GM12878 (cell line): ENCODE data around the gene FHL2. TPM values are rescaled to one million over a fixed set of nuclear protein-coding genes. Genes with fewer than 3 reads are reported as not detected.

Source experiments
- ATAC-seq: fragments of 200-7000 bp; cut with Tn5 transposase; 3 replicates; pipeline ENCODE4 v1.9.1; 2020; ENCODE audit warnings: mild to moderate bottlenecking, moderate library complexity
- BruUV-seq: library from RNA; stranded (reverse); fragments of 400-500 nt; replicated peaks from 2 replicates; lab custom pipeline; 2021; lab: Mats Ljungman, UMichigan
- CTCF ChIA-PET: fragments of 300-600 bp; sonication (Branson Sonifier 250); formaldehyde crosslinking; extraction: SDS; loops from one replicate; lab custom pipeline; 2021; ENCODE audit warnings: inconsistent platforms; lab: Yijun Ruan, JAX
- POLR2A ChIA-PET: fragments of 350-600 bp; formaldehyde crosslinking; extraction: SDS; loops from one replicate; lab custom pipeline; 2021; ENCODE audit warnings: inconsistent platforms; lab: Charles Lee
- RAD21 ChIA-PET: fragments of 300-600 bp; sonication (Branson Sonifier 250); formaldehyde crosslinking; loops from one replicate; lab custom pipeline; 2023; ENCODE audit warnings: antibody characterized with exemption; ENCODE audit not compliant: unreplicated experiment; lab: Charles Lee
- SMC1A ChIA-PET: fragments of 300-600 bp; sonication (Branson Sonifier 250); formaldehyde crosslinking; loops from one replicate; lab custom pipeline; 2023; ENCODE audit not compliant: unreplicated experiment, uncharacterized antibody; lab: Charles Lee
- DNase-seq: peaks from one replicate; pipeline ENCODE4 v3.0.0-alpha.2; 2011; ENCODE audit warnings: low read depth, low spot score
- FAIRE-seq: peaks from 3 replicates; lab custom pipeline; 2011; peaks lifted over from hg19 to GRCh38; lab: Jason Lieb, UNC
- H2AFZ ChIP-seq: 2 replicates; pipeline ENCODE4 v1.6.0; 2011; ENCODE audit warnings: low read depth, low read length, control low read depth; ENCODE audit not compliant: control insufficient read depth
- H3K27ac ChIP-seq: 2 replicates; pipeline ENCODE4 v1.5.1; 2011; ENCODE audit warnings: control low read depth; ENCODE audit not compliant: control insufficient read depth, insufficient read depth
- H3K27me3 ChIP-seq, 2 experiments: replicated peaks in 1 of 2; 2 replicates each; pipeline versions ENCODE4 v1.6.0 to v1.6.1; 2011; ENCODE audit warnings: low read length in 1 of 2; ENCODE audit not compliant: control insufficient read depth in 2 of 2, insufficient read depth in 2 of 2
- H3K36me3 ChIP-seq, 2 experiments: 2 replicates each; pipeline ENCODE4 v1.5.1; 2011; ENCODE audit warnings: low read length in 1 of 2; ENCODE audit not compliant: control insufficient read depth in 2 of 2, insufficient read depth in 2 of 2
- H3K4me1 ChIP-seq: 2 replicates; pipeline ENCODE4 v1.6.1; 2011; ENCODE audit warnings: mild to moderate bottlenecking, low read length, moderate library complexity, mixed read lengths; ENCODE audit not compliant: control insufficient read depth, insufficient read depth
- H3K4me2 ChIP-seq: 2 replicates; pipeline ENCODE4 v1.6.0; 2011; ENCODE audit warnings: control low read depth; ENCODE audit not compliant: control insufficient read depth, insufficient read depth
- H3K4me3 ChIP-seq: fragments of 200-600 bp; sonication (generic); 2 replicates; pipeline ENCODE4 v1.5.1; 2016
- H3K79me2 ChIP-seq: 2 replicates; pipeline ENCODE4 v1.6.0; 2011; ENCODE audit warnings: low read length; ENCODE audit not compliant: control insufficient read depth, insufficient read depth
- H3K9ac ChIP-seq: 2 replicates; pipeline ENCODE4 v1.8.0; 2011; ENCODE audit warnings: low read length, control low read depth, mixed read lengths; ENCODE audit not compliant: control insufficient read depth, insufficient read depth
- H3K9me3 ChIP-seq: replicated peaks from 3 replicates; pipeline ENCODE4 v1.5.1; 2011; ENCODE audit warnings: mild to moderate bottlenecking, low read length; ENCODE audit not compliant: control insufficient read depth, insufficient read depth
- H4K20me1 ChIP-seq: 2 replicates; pipeline ENCODE4 v1.6.0; 2011; ENCODE audit not compliant: control insufficient read depth, insufficient read depth
- BACH1 ChIP-seq: fragments of 450-650 bp; IDR thresholded peaks from 2 replicates; pipeline ENCODE4 v1.6.1; 2017; ENCODE audit warnings: mild to moderate bottlenecking, borderline replicate concordance
- GABPA ChIP-seq: IDR thresholded peaks from 2 replicates; pipeline ENCODE4 v1.6.1; 2014; ENCODE audit warnings: antibody characterized with exemption, low read depth, mild to moderate bottlenecking, inconsistent platforms
- HDGF ChIP-seq: fragments of 450-650 bp; IDR thresholded peaks from 2 replicates; pipeline ENCODE4 v1.6.1; 2016; ENCODE audit warnings: antibody characterized with exemption
- KDM1A ChIP-seq: fragments of 200-600 bp; sonication (generic); IDR thresholded peaks from 2 replicates; pipeline ENCODE4 v1.6.1; 2016; ENCODE audit warnings: borderline replicate concordance
- KLF5 ChIP-seq: fragments of 450-650 bp; IDR thresholded peaks from 2 replicates; pipeline ENCODE4 v1.6.1; 2014; ENCODE audit warnings: mild to moderate bottlenecking; ENCODE audit not compliant: partially characterized antibody
- MEF2A ChIP-seq: IDR thresholded peaks from 2 replicates; pipeline ENCODE4 v1.6.1; 2011; ENCODE audit warnings: low read depth, mild to moderate bottlenecking, low read length, moderate library complexity; ENCODE audit not compliant: insufficient read depth
- NBN ChIP-seq: fragments of 450-650 bp; IDR thresholded peaks from 2 replicates; pipeline ENCODE4 v1.6.1; 2016
- SREBF2 ChIP-seq: IDR thresholded peaks from 2 replicates; pipeline ENCODE4 v1.6.1; 2012; ENCODE audit warnings: mild to moderate bottlenecking, low read length
- TCF3 ChIP-seq: IDR thresholded peaks from 2 replicates; pipeline ENCODE4 v1.6.1; 2012; ENCODE audit warnings: low read depth, mild to moderate bottlenecking, low read length, borderline replicate concordance; ENCODE audit not compliant: insufficient read depth
- YY1 ChIP-seq: IDR thresholded peaks from 2 replicates; pipeline ENCODE4 v1.6.1; 2011; ENCODE audit warnings: low read depth, mild to moderate bottlenecking, low read length
- WGBS: methylation state at CpG from one replicate; pipeline ENCODE4 v1.1.6; 2016; ENCODE audit warnings: low lambda C conversion rate; ENCODE audit not compliant: insufficient replicate concordance, insufficient coverage; ENCODE audit errors: missing lambda C conversion rate; 5-methylcytosine and 5-hydroxymethylcytosine counted together
- in situ Hi-C: fragments of 300-500 bp; cut with MboI; formaldehyde crosslinking; loops from 9 replicates; pipeline ENCODE4 v1.14.3; 2018; ENCODE audit warnings: mixed read lengths
- intact Hi-C: fragments of 100-400 bp; cut with micrococcal nuclease; formaldehyde crosslinking; loops from one replicate; pipeline ENCODE4 v1.14.2; 2022; ENCODE audit not compliant: unreplicated experiment
- polyA plus RNA-seq, 11 experiments: library from polyadenylated mRNA; depleted of rRNA in 4 of 11; unstranded in 6 of 11; stranded (reverse) in 5 of 11; fragments of >200 nt; fragmentation: Nextera tagmentation in 4 of 11; fragmentation: Illumina TruSeq in 1 of 11; extraction: Ambion mirVana in 4 of 11; extraction: Trizol in 1 of 11; gene quantifications; 1 replicate in 1 of 11; 2 replicates in 10 of 11; pipeline versions ENCODE4 v1.2.1 to v1.2.3, GENCODE V29; 2011 to 2016; ENCODE audit warnings: inconsistent platforms in 2 of 11, missing spikeins in 2 of 11, low read depth in 1 of 11
- total RNA-seq, 4 experiments: library from RNA; depleted of rRNA in 3 of 4; stranded (reverse); fragments of >200 nt in 3 of 4; fragmentation: Illumina TruSeq in 1 of 4; extraction: Trizol in 1 of 4; gene quantifications; 2 replicates each; pipeline versions ENCODE4 v1.2.1 to v1.2.3, GENCODE V29; 2013 to 2021
- TF ChIP-seq, protein P1 (sequence below): fragments of 150-350 bp; IDR thresholded peaks from 2 replicates; pipeline ENCODE4 v1.6.1; 2014; ENCODE audit warnings: mild to moderate bottlenecking, low read depth, low read length
- TF ChIP-seq, protein P2 (sequence below): IDR thresholded peaks from 2 replicates; pipeline ENCODE4 v1.6.1; 2011; ENCODE audit warnings: borderline replicate concordance, low read depth, mild to moderate bottlenecking, moderate library complexity, mixed read lengths, low read length; ENCODE audit not compliant: insufficient read depth; ENCODE audit errors: extremely low read length

The FHL2 gene
- total and polyA plus RNA-seq, 10 of the 15 experiments (the other 5 are each of a cell fraction or from before 2014, with no cell fraction given), result 2.2 to 9.9 (median 4.5) TPM

DNA sequence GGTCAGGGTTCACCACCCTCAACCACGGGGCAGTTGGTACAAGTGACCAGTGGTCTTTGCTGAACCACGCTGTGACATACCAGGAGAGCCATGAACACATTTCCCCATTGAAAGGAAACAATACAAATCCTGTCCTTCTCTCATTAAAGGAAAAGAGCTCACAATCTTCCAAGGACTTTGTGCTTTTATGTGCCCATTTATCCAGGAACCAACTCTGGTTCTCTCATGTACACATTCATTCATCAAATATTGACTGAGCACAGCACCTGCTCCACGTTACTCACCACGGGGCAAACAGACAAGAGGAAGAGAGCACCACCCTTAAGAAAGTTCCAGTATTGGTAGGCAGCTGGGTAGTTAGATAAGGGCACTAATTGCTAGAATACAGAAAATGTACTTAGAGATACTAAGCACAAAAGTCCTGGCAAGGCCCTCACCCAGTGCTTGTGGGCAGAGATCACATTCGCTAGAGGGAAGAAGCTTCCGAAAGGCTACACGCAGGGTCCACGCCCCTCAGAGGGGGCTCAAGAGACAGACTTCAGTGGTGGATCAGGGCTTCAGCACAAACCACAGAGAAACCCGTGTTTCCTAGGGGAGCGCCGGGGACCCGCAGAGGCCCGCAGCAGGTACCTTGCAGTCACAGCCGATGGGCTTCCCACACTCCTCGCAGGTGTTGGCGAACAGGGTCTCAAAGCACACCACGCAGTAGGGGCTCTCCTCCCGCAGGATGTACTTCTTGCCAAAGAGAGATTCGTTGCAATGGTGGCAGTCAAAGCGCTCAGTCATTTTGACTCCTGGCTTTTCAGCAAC, 12.9 kb downstream of the FHL2 start:
- ATAC-seq, result no peak
- Histone ChIP-seq H3K36me3 (no peaks in the 10 kb centered on the region), H3K4me3 (no peak overlapping the region), H3K79me2 (no peaks in the 10 kb centered on the region), H3K9me3 (no peaks in the 10 kb centered on the region), H3K27me3 (no peaks in the 10 kb centered on the region; a peak in 1 of 4 replicates), H3K27ac (no peak overlapping the region), H2AFZ (no peak overlapping the region), H3K4me1 (no peaks in the 10 kb centered on the region), H3K4me2 (no peak overlapping the region), H3K9ac (no peak overlapping the region), H4K20me1 (no peaks in the 10 kb centered on the region)
- POLR2A ChIA-PET, result no interaction called here
- 63% methylated on average over 20 of the region's 20 CpGs for WGBS
- TF ChIP-seq GABPA (no peak), TCF3 (no peak), SREBF2 (no peak), NBN (no peak), YY1 (no peak), BACH1 (no peak), MEF2A (no peak), HDGF (no peak), KLF5 (no peak), KDM1A (no peak)
- TF ChIP-seq, protein P1, sequence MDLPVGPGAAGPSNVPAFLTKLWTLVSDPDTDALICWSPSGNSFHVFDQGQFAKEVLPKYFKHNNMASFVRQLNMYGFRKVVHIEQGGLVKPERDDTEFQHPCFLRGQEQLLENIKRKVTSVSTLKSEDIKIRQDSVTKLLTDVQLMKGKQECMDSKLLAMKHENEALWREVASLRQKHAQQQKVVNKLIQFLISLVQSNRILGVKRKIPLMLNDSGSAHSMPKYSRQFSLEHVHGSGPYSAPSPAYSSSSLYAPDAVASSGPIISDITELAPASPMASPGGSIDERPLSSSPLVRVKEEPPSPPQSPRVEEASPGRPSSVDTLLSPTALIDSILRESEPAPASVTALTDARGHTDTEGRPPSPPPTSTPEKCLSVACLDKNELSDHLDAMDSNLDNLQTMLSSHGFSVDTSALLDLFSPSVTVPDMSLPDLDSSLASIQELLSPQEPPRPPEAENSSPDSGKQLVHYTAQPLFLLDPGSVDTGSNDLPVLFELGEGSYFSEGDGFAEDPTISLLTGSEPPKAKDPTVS, result no peak
- TF ChIP-seq, protein P2, sequence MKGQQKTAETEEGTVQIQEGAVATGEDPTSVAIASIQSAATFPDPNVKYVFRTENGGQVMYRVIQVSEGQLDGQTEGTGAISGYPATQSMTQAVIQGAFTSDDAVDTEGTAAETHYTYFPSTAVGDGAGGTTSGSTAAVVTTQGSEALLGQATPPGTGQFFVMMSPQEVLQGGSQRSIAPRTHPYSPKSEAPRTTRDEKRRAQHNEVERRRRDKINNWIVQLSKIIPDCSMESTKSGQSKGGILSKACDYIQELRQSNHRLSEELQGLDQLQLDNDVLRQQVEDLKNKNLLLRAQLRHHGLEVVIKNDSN, result no peak
- DNase-seq, result no peak
- intact Hi-C loops (no loop called here), in situ Hi-C loops (no loop called here)
- RAD21 ChIA-PET, result no interaction called here
- CTCF ChIA-PET, result interaction anchor here (1.2 kb wide), 1 partner anchor 13 kb away, joined by 3 read pairs; the partner anchor contains the start of gene FHL2
- no TSS peak for BruUV-seq
- SMC1A ChIA-PET, result no interaction called here
- no peak for FAIRE-seq
